NT2/D1 (cell line): Measurements from ENCODE around the gene ASB6.

Source experiments
- DNase-seq: peaks from one replicate; pipeline ENCODE4 v3.0.0-alpha.2; 2011; ENCODE audit warnings: low read depth, low spot score
- H3K27me3 ChIP-seq: 2 replicates; pipeline ENCODE4 v1.6.0; 2011; ENCODE audit warnings: mild to moderate bottlenecking; ENCODE audit not compliant: insufficient read length, insufficient read depth
- H3K36me3 ChIP-seq: 2 replicates; pipeline ENCODE4 v1.6.1; 2011; ENCODE audit warnings: mild to moderate bottlenecking, low read length, mixed read lengths; ENCODE audit not compliant: insufficient read depth, insufficient read length
- H3K4me1 ChIP-seq: 2 replicates; pipeline ENCODE4 v1.5.1; 2011; ENCODE audit not compliant: insufficient read depth, insufficient read length
- H3K4me3 ChIP-seq: 2 replicates; pipeline ENCODE4 v1.5.1; 2011; ENCODE audit warnings: low read depth; ENCODE audit not compliant: insufficient read length
- H3K9ac ChIP-seq: 2 replicates; pipeline ENCODE4 v1.6.0; 2011; ENCODE audit warnings: low read depth; ENCODE audit not compliant: insufficient read length
- H3K9me3 ChIP-seq: 2 replicates; pipeline ENCODE4 v1.5.1; 2011; ENCODE audit warnings: mild to moderate bottlenecking, low read length; ENCODE audit not compliant: insufficient read depth
- SUZ12 ChIP-seq: IDR thresholded peaks from 2 replicates; pipeline ENCODE4 v1.6.1; 2011; ENCODE audit not compliant: insufficient read length, insufficient read depth; ENCODE audit errors: extremely low read depth
- YY1 ChIP-seq: IDR thresholded peaks from 2 replicates; pipeline ENCODE4 v1.6.1; 2011; ENCODE audit not compliant: insufficient read length, insufficient read depth
- ZNF274 ChIP-seq: IDR thresholded peaks from 2 replicates; pipeline ENCODE4 v1.6.1; 2011; ENCODE audit warnings: mild to moderate bottlenecking, low read depth, low read length

The ASB6 gene

DNA sequence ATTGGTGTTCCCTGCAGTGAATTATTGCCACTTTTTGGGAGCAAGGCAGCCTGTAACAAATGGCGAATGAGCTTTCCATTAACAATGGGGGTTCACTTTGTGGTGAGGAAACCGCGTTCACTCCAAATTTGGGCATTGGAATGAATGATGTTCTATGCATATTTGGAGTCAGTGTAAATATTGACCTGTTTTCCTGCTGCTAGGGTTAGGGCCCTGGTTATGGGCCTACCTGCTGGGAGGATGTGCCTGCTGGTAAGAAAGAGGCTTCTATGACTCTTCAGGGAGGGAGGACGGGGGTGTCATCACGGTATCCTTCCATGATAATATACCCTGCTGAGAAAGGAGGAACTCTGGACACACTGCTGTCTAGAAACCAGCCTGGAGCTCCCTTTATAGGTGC is 50.0 kb downstream of the ASB6 start:
- Histone ChIP-seq H3K9ac (peak overlapping the region; percentile 33), H3K27me3 (no peaks in the 10 kb centered on the region), H3K4me3 (no peak overlapping the region), H3K9me3 (no peaks in the 10 kb centered on the region), H3K36me3 (no peaks in the 10 kb centered on the region), H3K4me1 (peaks cover 11% of the 10 kb centered on the region)
- TF ChIP-seq SUZ12: no peak
- TF ChIP-seq ZNF274: no peak
- TF ChIP-seq YY1: no peak
- no peak for DNase-seq

GRCh38 chr9:129590466-129590865 is 51.5 kb downstream of the ASB6 start:
- Histone ChIP-seq H3K9me3 (no peaks in the 10 kb centered on the region), H3K9ac (no peak overlapping the region), H3K4me3 (no peak overlapping the region), H3K27me3 (no peaks in the 10 kb centered on the region), H3K4me1 (peaks cover 15% of the 10 kb centered on the region), H3K36me3 (no peaks in the 10 kb centered on the region)
- no peak for DNase-seq
- TF ChIP-seq SUZ12 (no peak), ZNF274 (no peak), YY1 (no peak)

DNA sequence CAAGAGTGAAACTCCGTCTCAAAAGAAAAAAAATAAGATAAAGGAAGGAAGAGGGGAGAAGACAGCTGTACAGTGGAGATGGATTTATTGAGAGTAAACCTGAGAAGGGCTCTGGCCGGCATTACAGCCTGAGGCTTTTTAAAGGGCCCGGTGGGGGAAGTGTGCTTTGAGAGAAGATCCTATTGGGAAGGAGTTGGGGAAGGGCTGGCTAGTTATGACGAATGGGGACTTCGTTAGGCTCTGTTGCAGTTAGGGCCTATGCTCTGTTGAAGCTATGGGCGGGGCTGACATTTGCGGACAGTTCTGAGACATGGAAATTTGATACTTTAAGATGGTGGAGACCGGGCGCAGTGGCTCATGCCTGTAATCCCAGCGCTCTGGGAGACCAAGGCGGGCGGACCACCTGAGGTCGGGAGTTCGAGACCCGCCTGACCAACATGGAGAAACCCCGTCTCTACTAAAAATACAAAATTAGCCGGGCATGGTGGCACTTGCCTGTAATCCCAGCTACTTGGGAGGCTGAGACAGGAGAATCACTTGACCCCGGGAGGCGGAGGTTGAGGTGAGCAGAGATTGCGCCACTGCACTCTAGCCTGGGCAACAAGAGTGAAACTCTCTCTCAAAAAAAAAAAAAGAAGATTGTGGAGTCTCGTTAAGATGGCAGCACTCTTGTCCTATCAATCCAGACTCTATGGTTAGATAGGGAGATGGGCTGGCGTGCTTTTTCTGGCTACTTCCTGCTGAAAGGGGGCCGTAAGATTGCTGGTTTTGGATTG is 54.3 kb downstream of the ASB6 start:
- Histone ChIP-seq H3K4me1 (peaks cover 16% of the 10 kb centered on the region), H3K27me3 (no peaks in the 10 kb centered on the region), H3K4me3 (no peak overlapping the region), H3K9me3 (no peaks in the 10 kb centered on the region), H3K9ac (no peak overlapping the region), H3K36me3 (no peaks in the 10 kb centered on the region)
- no peak for TF ChIP-seq YY1
- no peak for TF ChIP-seq ZNF274
- no peak for TF ChIP-seq SUZ12
- DNase-seq: no peak

GRCh38 chr9:129586685-129587084 is 55.3 kb downstream of the ASB6 start:
- Histone ChIP-seq H3K27me3 (no peaks in the 10 kb centered on the region), H3K4me3 (no peak overlapping the region), H3K36me3 (no peaks in the 10 kb centered on the region), H3K4me1 (peaks cover 11% of the 10 kb centered on the region), H3K9me3 (no peaks in the 10 kb centered on the region), H3K9ac (peak overlapping the region; percentile 61)
- TF ChIP-seq YY1 (no peak), ZNF274 (no peak), SUZ12 (no peak)
- no peak for DNase-seq

GRCh38 chr9:129586245-129586644 is 55.7 kb downstream of the ASB6 start:
- no peak for DNase-seq
- TF ChIP-seq SUZ12: no peak
- TF ChIP-seq YY1: no peak
- TF ChIP-seq ZNF274: no peak
- peaks cover 11% of the 10 kb centered on the region for H3K4me1 ChIP-seq
- H3K36me3 ChIP-seq: no peaks in the 10 kb centered on the region
- no peaks in the 10 kb centered on the region for H3K27me3 ChIP-seq
- H3K4me3 ChIP-seq: no peak overlapping the region
- no peaks in the 10 kb centered on the region for H3K9me3 ChIP-seq
- no peak overlapping the region for H3K9ac ChIP-seq

DNA sequence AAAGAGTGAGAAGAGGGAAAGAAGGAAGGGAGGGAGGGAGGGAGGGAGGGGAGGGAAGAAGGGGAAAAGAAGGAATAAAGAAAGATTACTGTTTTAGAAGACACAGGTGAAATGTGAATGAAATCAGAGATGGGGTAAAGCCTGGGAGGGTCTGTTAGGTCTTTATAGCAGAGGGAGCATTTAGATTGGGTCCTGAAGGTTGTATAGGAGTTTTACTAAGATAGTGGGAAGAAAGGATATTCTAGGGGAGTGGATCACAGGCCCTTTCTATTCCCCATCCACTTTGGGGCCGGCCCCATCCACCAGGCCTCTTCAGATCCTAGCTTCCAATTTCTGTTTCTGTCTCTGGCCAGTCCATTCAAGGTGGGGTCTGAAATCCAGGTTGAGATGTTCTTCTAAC is 56.6 kb downstream of the ASB6 start:
- H3K27me3 ChIP-seq: no peaks in the 10 kb centered on the region
- DNase-seq: no peak
- no peaks in the 10 kb centered on the region for H3K9me3 ChIP-seq
- TF ChIP-seq ZNF274 (no peak), YY1 (no peak), SUZ12 (no peak)
- H3K9ac ChIP-seq: no peak overlapping the region
- no peak overlapping the region for H3K4me3 ChIP-seq
- peaks cover 11% of the 10 kb centered on the region for H3K4me1 ChIP-seq
- no peaks in the 10 kb centered on the region for H3K36me3 ChIP-seq
